Natural killer cell (primary cell): ENCODE data around the gene MASP2. TPM values are rescaled to one million over a fixed set of nuclear protein-coding genes. Genes with fewer than 3 reads are reported as not detected.

ENCODE experiments used
- ATAC-seq, 3 donors: fragments of 150-1000 bp in 2 of 3; fragments of 200-7000 bp in 1 of 3; cut with Tn5 transposase; 1 replicate in 1 of 3; 2 replicates in 2 of 3; pipeline ENCODE4 v1.10.0; 2021; ENCODE audit warnings: mild to moderate bottlenecking in 2 of 3, moderate library complexity in 2 of 3
- DNase-seq, 2 donors: peaks; one replicate each; pipeline versions ENCODE4 v3.0.0 to v3.0.0-alpha.2; 2013 to 2021; ENCODE audit warnings: mixed read lengths in 1 of 2
- H3K27ac ChIP-seq: one replicate; pipeline ENCODE4 v1.5.1; 2013; ENCODE audit warnings: mild to moderate bottlenecking, low read length
- H3K27me3 ChIP-seq: one replicate; pipeline ENCODE4 v1.6.1; 2013; ENCODE audit warnings: low read length; ENCODE audit not compliant: control insufficient read depth, insufficient read depth
- H3K36me3 ChIP-seq: one replicate; pipeline ENCODE4 v1.6.1; 2013; ENCODE audit warnings: low read length; ENCODE audit not compliant: control insufficient read depth, insufficient read depth
- H3K4me1 ChIP-seq: one replicate; pipeline ENCODE4 v1.6.1; 2013; ENCODE audit warnings: low read length; ENCODE audit not compliant: control insufficient read depth, insufficient read depth
- H3K4me3 ChIP-seq: one replicate; pipeline ENCODE4 v1.5.1; 2013; ENCODE audit warnings: low read length
- H3K9me3 ChIP-seq: one replicate; pipeline ENCODE4 v1.6.1; 2013; ENCODE audit warnings: low read length; ENCODE audit not compliant: control insufficient read depth, insufficient read depth
- H3K27ac Mint-ChIP-seq, 2 donors: one replicate each; pipeline ENCODE4 v1.8.0; 2022; ENCODE audit warnings: mild to moderate bottlenecking in 2 of 2, mixed read lengths in 2 of 2, moderate library complexity in 1 of 2
- H3K27me3 Mint-ChIP-seq, 2 donors: one replicate each; pipeline ENCODE4 v1.8.0; 2022; ENCODE audit warnings: low read depth in 2 of 2, mixed read lengths in 2 of 2
- H3K36me3 Mint-ChIP-seq: one replicate; pipeline ENCODE4 v1.8.0; 2022; ENCODE audit warnings: mixed read lengths
- H3K4me1 Mint-ChIP-seq, 2 donors: one replicate each; pipeline ENCODE4 v1.8.0; 2022; ENCODE audit warnings: mixed read lengths in 2 of 2
- H3K4me3 Mint-ChIP-seq: one replicate; pipeline ENCODE4 v1.8.0; 2022; ENCODE audit warnings: mild to moderate bottlenecking, moderate library complexity, mixed read lengths
- H3K9me3 Mint-ChIP-seq, 2 donors: one replicate each; pipeline ENCODE4 v1.8.0; 2022; ENCODE audit warnings: mixed read lengths in 2 of 2
- WGBS: methylation state at CpG from one replicate; pipeline ENCODE4 v1.1.7; 2013; ENCODE audit warnings: missing lambda C conversion rate; ENCODE audit not compliant: insufficient coverage; 5-methylcytosine and 5-hydroxymethylcytosine counted together
- intact Hi-C: fragments of 100-400 bp; cut with micrococcal nuclease; formaldehyde crosslinking; loops from one replicate; pipeline ENCODE4 v1.14.2; 2022
- total RNA-seq, 4 donors: library from RNA; stranded (reverse); fragments of 120-200 nt in 1 of 4; gene quantifications; one replicate each; pipeline versions ENCODE4 v1.2.3 to v1.2.4, GENCODE V29; 2013 to 2022
- TF ChIP-seq, protein P1 (sequence below): fragments of 200-600 bp; IDR thresholded peaks from one replicate; pipeline ENCODE4 v1.8.0; 2022; ENCODE audit warnings: antibody characterized with exemption

MASP2 gene
- total RNA-seq, 3 donors from 2014 or later (not counting 1 experiment from before 2014, with no cell fraction given) = 0.16 to 0.20 TPM; not detected in 1

DNA sequence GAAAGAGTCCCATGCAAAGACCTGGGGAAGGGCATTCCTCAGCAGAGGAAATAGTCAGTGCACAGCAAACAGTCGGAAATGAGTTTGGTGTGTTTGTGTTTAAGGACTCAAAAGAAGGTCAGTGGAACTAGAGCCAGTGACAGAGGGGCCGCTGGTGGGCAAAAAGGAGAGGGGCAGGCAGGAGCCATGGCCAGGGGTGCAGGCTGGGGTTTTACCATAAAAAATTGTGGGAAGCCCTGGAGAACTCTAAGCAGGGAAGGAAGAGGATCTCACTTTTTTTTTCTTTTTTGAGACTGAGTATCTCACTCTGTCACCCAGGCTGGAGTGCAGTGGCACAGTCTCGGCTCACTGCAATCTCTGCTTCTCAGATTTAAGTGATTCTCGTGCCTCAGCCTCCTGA lies 68.3 kb downstream of the MASP2 start:
- 61% methylated on average over 4 of the region's 4 CpGs for WGBS
- no peak overlapping the region for H3K4me3 ChIP-seq
- H3K9me3 Mint-ChIP-seq = no peaks in the 10 kb centered on the region
- intact Hi-C loops = no loop called here
- H3K27me3 Mint-ChIP-seq = peaks cover 13 to 29% of the 10 kb centered on the region in 2 donors
- H3K4me3 Mint-ChIP-seq = no peak overlapping the region
- no peaks in the 10 kb centered on the region for H3K9me3 ChIP-seq
- no peak overlapping the region for H3K27ac ChIP-seq
- H3K36me3 ChIP-seq = no peaks in the 10 kb centered on the region
- H3K4me1 ChIP-seq = no peaks in the 10 kb centered on the region
- peaks cover 5% of the 10 kb centered on the region for H3K27me3 ChIP-seq
- no peaks in the 10 kb centered on the region for H3K36me3 Mint-ChIP-seq
- DNase-seq = no peak
- no peaks in the 10 kb centered on the region for H3K4me1 Mint-ChIP-seq
- no peak overlapping the region for H3K27ac Mint-ChIP-seq
- TF ChIP-seq, protein P1, sequence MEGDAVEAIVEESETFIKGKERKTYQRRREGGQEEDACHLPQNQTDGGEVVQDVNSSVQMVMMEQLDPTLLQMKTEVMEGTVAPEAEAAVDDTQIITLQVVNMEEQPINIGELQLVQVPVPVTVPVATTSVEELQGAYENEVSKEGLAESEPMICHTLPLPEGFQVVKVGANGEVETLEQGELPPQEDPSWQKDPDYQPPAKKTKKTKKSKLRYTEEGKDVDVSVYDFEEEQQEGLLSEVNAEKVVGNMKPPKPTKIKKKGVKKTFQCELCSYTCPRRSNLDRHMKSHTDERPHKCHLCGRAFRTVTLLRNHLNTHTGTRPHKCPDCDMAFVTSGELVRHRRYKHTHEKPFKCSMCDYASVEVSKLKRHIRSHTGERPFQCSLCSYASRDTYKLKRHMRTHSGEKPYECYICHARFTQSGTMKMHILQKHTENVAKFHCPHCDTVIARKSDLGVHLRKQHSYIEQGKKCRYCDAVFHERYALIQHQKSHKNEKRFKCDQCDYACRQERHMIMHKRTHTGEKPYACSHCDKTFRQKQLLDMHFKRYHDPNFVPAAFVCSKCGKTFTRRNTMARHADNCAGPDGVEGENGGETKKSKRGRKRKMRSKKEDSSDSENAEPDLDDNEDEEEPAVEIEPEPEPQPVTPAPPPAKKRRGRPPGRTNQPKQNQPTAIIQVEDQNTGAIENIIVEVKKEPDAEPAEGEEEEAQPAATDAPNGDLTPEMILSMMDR = no peak
- ATAC-seq = no peak

Other genes starting within 250 kb of the MASP2 start
- 100 to 1,000 TPM; 148 to 171 (median 161) TPM for gene TARDBP, start 34.6 kb downstream of the MASP2 start, total RNA-seq
- gene SRM, start 12.8 kb upstream of the MASP2 start, total RNA-seq = 10 to 100 TPM; 23.9 to 30.9 (median 29.2) TPM
- 10 to 100 TPM; 85.2 to 97.2 (median 94.9) TPM for gene EXOSC10, start 52.6 kb upstream of the MASP2 start, total RNA-seq
- not detected for gene ANGPTL7, start 142.1 kb upstream of the MASP2 start, total RNA-seq
- gene MTOR, start 215.3 kb upstream of the MASP2 start, total RNA-seq = 10 to 100 TPM; 42.7 to 54.6 (median 43.7) TPM
- 10 to 100 TPM; 21.2 to 22.1 (median 21.7) TPM for gene UBIAD1, start 226.0 kb upstream of the MASP2 start, total RNA-seq